ENCODE data around the gene TMEM135. TPM values are rescaled to one million over a fixed set of nuclear protein-coding genes. Genes with fewer than 3 reads are reported as not detected.

TMEM135 gene
- total and polyA plus RNA-seq, 4 donors, result 14.7 to 38.8 (median 20.7) TPM

DNA sequence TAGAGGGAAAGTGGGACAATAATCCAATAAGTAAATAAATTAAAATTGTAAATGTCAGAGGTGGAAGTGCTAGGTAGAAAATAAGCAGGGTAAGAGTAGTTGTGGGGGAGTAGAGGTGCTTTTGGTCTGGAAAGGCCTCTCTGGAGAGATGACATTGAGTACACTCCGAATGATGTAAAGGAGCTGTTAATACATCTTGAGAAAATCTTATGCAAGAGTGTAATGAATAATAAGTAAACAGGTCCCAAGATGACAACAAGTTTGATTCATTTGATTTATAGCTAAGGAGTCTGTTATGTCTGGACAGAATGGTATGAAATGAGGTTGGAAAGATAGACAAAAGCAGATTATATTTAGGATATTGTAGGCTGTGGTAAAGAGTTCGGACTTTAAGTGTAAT lies 87.5 kb downstream of the TMEM135 start:
- DNase-seq (ENCODE audit: low read depth in 4 of 6, low spot score in 6 of 6), result no peak
- WGBS (ENCODE audit: insufficient coverage), result 100% methylated on average over 1 of the region's 2 CpGs
- H3K27me3 ChIP-seq (ENCODE audit: control insufficient read depth, insufficient read depth, low read length), result no peaks in the 10 kb centered on the region
- H3K4me3 ChIP-seq (ENCODE audit: low read depth, low read length), result no peak overlapping the region
- H3K36me3 ChIP-seq (ENCODE audit: control insufficient read depth, insufficient read depth, low read length), result no peaks in the 10 kb centered on the region
- no peak overlapping the region for H3K27ac ChIP-seq (ENCODE audit: low read depth, low read length)
- H3K9me3 ChIP-seq (ENCODE audit: control insufficient read depth, insufficient read depth, low read length), result no peaks in the 10 kb centered on the region
- no peaks in the 10 kb centered on the region for H3K4me1 ChIP-seq (ENCODE audit: control insufficient read depth, insufficient read depth, low read length)

DNA sequence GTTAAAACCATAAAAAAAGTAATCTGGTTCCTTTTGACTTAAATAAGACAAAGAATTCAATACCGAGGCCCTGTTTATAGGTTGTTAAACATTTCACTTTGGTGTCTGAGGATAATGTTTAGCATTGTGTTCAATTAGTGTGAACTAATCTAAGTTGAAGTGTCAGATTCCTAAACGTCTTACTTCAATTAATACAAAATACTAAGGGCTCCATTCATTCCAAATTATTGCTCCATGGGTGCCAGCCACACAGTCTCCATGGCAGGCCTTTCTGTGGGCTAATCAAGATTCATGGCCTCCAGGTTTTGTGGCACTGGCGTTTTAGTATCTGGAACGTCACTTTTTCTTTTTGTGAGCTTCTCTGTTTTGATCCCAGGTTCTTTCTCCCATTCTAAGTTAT lies 89.4 kb downstream of the TMEM135 start:
- H3K36me3 ChIP-seq (ENCODE audit: control insufficient read depth, insufficient read depth, low read length), result no peaks in the 10 kb centered on the region
- WGBS (ENCODE audit: insufficient coverage), result no CpG with 5 or more reads among the region's 4 CpGs
- H3K27me3 ChIP-seq (ENCODE audit: control insufficient read depth, insufficient read depth, low read length), result no peaks in the 10 kb centered on the region
- no peaks in the 10 kb centered on the region for H3K9me3 ChIP-seq (ENCODE audit: control insufficient read depth, insufficient read depth, low read length)
- H3K27ac ChIP-seq (ENCODE audit: low read depth, low read length), result no peak overlapping the region
- H3K4me1 ChIP-seq (ENCODE audit: control insufficient read depth, insufficient read depth, low read length), result no peaks in the 10 kb centered on the region
- no peak overlapping the region for H3K4me3 ChIP-seq (ENCODE audit: low read depth, low read length)
- DNase-seq (ENCODE audit: low read depth in 4 of 6, low spot score in 6 of 6), result peak in 2 of 6 donors; percentile 27 to 37

DNA sequence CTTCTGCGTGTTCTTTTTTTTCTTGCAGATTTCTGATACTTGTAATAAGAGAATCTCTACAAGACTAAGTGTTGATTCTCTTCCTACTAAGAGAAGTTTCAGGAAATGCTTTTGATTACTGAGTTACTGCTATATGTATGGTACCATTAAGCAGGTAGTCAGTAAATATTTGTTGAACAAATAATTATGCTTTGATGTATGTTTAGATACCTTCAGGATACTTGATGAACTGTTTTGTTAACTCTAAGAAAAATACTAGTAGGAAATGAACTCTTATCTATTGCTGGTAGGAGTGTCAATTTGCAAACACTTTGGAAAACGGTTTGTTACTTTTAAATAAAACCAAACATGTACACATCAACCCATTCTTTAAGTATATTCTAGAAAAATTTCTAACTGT lies 90.6 kb downstream of the TMEM135 start:
- H3K27me3 ChIP-seq (ENCODE audit: control insufficient read depth, insufficient read depth, low read length), result no peaks in the 10 kb centered on the region
- no peaks in the 10 kb centered on the region for H3K9me3 ChIP-seq (ENCODE audit: control insufficient read depth, insufficient read depth, low read length)
- H3K27ac ChIP-seq (ENCODE audit: low read depth, low read length), result no peak overlapping the region
- H3K36me3 ChIP-seq (ENCODE audit: control insufficient read depth, insufficient read depth, low read length), result no peaks in the 10 kb centered on the region
- no peak overlapping the region for H3K4me3 ChIP-seq (ENCODE audit: low read depth, low read length)
- no CpG with 5 or more reads among the region's 2 CpGs for WGBS (ENCODE audit: insufficient coverage)
- H3K4me1 ChIP-seq (ENCODE audit: control insufficient read depth, insufficient read depth, low read length), result no peaks in the 10 kb centered on the region
- no peak for DNase-seq (ENCODE audit: low read depth in 4 of 6, low spot score in 6 of 6)

DNA sequence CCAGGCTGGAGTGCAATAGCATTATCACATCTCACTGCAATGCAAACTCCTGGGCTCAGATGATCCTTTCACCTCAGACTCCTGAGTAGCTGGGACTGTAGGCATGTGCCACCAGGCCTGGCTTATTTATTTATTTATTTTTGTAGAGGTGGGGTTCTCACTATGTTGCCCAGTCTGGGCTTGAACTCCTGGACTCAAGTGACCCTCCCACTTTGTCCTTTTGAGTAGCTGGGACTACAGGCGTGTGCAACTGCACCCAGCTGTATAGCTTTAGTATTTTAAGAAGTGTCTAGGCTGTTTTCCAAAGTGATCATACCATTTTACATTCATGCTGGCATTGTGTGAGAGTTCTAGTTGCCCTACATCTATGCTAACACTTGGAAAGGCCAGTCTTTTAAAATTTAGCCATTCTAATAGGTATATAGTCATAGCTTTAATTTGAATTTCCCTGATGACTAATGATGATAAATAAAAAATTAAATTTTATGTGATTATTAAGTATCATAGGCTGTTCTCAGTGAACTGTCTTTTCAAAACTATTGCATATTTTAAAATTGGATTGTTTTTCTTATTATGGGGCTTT lies 96.9 kb downstream of the TMEM135 start:
- no CpG with 5 or more reads among the region's 1 CpG for WGBS (ENCODE audit: insufficient coverage)
- no peak for DNase-seq (ENCODE audit: low read depth in 4 of 6, low spot score in 6 of 6)

DNA sequence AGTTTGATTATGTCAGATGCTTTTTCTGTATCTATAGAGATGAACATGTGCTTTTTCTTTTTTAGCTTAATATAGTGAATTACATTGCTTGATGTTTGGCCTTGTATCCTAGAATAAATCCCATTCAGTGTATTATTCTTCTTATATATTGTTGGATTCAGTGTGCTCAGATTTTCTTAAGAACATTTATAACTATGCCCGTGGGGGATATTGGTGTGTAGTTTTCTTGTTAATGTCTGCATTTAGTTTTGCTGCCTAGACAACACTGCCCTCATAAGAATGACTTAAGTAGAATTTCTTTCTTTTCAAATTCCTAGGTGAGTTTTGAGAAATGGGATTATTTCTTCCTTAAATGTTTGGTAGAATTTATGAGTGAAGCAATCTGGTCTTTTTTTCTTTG lies 98.5 kb downstream of the TMEM135 start:
- Histone ChIP-seq H3K9me3 (ENCODE audit: control insufficient read depth, insufficient read depth, low read length) (no peaks in the 10 kb centered on the region), H3K27ac (ENCODE audit: low read depth, low read length) (no peak overlapping the region), H3K27me3 (ENCODE audit: control insufficient read depth, insufficient read depth, low read length) (no peaks in the 10 kb centered on the region), H3K4me1 (ENCODE audit: control insufficient read depth, insufficient read depth, low read length) (no peaks in the 10 kb centered on the region), H3K36me3 (ENCODE audit: control insufficient read depth, insufficient read depth, low read length) (no peaks in the 10 kb centered on the region), H3K4me3 (ENCODE audit: low read depth, low read length) (no peak overlapping the region)
- no CpG with 5 or more reads among the region's 1 CpG for WGBS (ENCODE audit: insufficient coverage)
- DNase-seq (ENCODE audit: low read depth in 4 of 6, low spot score in 6 of 6), result no peak

More for the DNA sequence above, 96.9 kb downstream of the TMEM135 start:
- no peaks in the 10 kb centered on the region for H3K36me3 ChIP-seq (ENCODE audit: control insufficient read depth, insufficient read depth, low read length)
- H3K27ac ChIP-seq (ENCODE audit: low read depth, low read length), result no peak overlapping the region
- no peaks in the 10 kb centered on the region for H3K9me3 ChIP-seq (ENCODE audit: control insufficient read depth, insufficient read depth, low read length)
- no peaks in the 10 kb centered on the region for H3K27me3 ChIP-seq (ENCODE audit: control insufficient read depth, insufficient read depth, low read length)
- no peak overlapping the region for H3K4me3 ChIP-seq (ENCODE audit: low read depth, low read length)
- no peaks in the 10 kb centered on the region for H3K4me1 ChIP-seq (ENCODE audit: control insufficient read depth, insufficient read depth, low read length)

DNA sequence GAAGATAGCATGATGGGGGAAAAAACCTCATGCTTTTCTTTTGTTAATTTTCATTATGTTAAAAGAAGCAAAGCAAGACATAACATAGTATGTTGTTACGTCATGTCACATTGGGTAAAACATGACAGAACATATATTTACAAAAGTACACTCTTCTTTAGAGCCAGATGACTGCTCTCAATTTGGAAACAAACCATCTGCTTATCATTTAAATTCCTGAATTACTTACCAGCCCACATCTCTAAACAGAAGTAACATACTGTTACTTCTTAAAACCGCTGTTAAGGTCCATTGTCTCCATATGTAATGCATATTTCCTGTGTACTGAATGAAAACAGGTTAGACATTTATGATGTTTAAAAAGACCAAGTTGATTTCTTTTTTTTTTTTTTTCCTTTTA lies 100.0 kb downstream of the TMEM135 start:
- no CpG with 5 or more reads among the region's 2 CpGs for WGBS (ENCODE audit: insufficient coverage)
- no peak overlapping the region for H3K4me3 ChIP-seq (ENCODE audit: low read depth, low read length)
- no peaks in the 10 kb centered on the region for H3K27me3 ChIP-seq (ENCODE audit: control insufficient read depth, insufficient read depth, low read length)
- peak in 1 of 6 donors; percentile 47 for DNase-seq (ENCODE audit: low read depth in 4 of 6, low spot score in 6 of 6)
- no peak overlapping the region for H3K27ac ChIP-seq (ENCODE audit: low read depth, low read length)
- no peaks in the 10 kb centered on the region for H3K4me1 ChIP-seq (ENCODE audit: control insufficient read depth, insufficient read depth, low read length)
- H3K9me3 ChIP-seq (ENCODE audit: control insufficient read depth, insufficient read depth, low read length), result no peaks in the 10 kb centered on the region
- no peaks in the 10 kb centered on the region for H3K36me3 ChIP-seq (ENCODE audit: control insufficient read depth, insufficient read depth, low read length)

DNA sequence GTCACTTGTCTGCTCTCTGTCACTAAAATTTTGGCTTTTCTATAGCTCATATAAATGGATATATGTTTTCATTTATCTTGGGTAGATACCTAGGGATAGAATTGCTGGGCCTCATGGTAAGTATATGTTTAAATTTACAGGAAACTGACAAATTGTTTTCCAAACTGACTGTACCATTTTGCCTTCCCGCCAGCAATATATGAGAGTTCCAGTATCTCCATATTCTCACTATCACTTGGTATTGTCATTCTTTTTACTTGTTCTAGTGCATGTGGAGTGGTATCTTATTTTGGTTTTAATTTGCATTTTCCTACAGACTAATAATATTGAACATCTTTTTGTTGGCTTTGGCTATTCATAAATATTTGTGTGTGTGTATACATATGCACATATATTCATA lies 101.7 kb downstream of the TMEM135 start:
- no peak for DNase-seq (ENCODE audit: low read depth in 4 of 6, low spot score in 6 of 6)
- no peaks in the 10 kb centered on the region for H3K4me1 ChIP-seq (ENCODE audit: control insufficient read depth, insufficient read depth, low read length)
- no peaks in the 10 kb centered on the region for H3K27me3 ChIP-seq (ENCODE audit: control insufficient read depth, insufficient read depth, low read length)
- no peaks in the 10 kb centered on the region for H3K9me3 ChIP-seq (ENCODE audit: control insufficient read depth, insufficient read depth, low read length)
- H3K27ac ChIP-seq (ENCODE audit: low read depth, low read length), result no peak overlapping the region
- H3K4me3 ChIP-seq (ENCODE audit: low read depth, low read length), result no peak overlapping the region
- no peaks in the 10 kb centered on the region for H3K36me3 ChIP-seq (ENCODE audit: control insufficient read depth, insufficient read depth, low read length)
- no CpG with 5 or more reads among the region's 1 CpG for WGBS (ENCODE audit: insufficient coverage)

DNA sequence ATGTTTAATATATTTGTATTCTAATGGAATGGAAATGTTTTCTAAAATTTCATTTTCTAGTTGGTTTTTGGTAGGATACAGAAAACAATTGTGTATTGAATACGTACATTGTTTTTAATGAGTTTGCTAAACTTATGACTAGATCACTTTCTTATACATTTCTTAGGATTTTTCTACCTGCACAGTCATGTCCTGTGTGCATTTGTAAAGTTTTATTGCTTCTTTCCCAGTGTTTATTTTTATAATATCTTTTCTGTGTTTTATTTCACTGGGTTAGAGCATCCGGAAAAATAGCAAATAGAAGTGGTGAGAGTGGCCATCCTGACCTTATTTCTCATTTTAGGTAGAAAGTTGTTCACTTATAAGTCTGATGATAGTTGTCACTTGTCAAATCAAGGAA lies 103.6 kb downstream of the TMEM135 start:
- DNase-seq (ENCODE audit: low read depth in 4 of 6, low spot score in 6 of 6), result no peak
- H3K4me1 ChIP-seq (ENCODE audit: control insufficient read depth, insufficient read depth, low read length), result no peaks in the 10 kb centered on the region
- no peak overlapping the region for H3K4me3 ChIP-seq (ENCODE audit: low read depth, low read length)
- no peaks in the 10 kb centered on the region for H3K9me3 ChIP-seq (ENCODE audit: control insufficient read depth, insufficient read depth, low read length)
- H3K36me3 ChIP-seq (ENCODE audit: control insufficient read depth, insufficient read depth, low read length), result no peaks in the 10 kb centered on the region
- no peaks in the 10 kb centered on the region for H3K27me3 ChIP-seq (ENCODE audit: control insufficient read depth, insufficient read depth, low read length)
- no peak overlapping the region for H3K27ac ChIP-seq (ENCODE audit: low read depth, low read length)
- no CpG with 5 or more reads among the region's 2 CpGs for WGBS (ENCODE audit: insufficient coverage)

DNA sequence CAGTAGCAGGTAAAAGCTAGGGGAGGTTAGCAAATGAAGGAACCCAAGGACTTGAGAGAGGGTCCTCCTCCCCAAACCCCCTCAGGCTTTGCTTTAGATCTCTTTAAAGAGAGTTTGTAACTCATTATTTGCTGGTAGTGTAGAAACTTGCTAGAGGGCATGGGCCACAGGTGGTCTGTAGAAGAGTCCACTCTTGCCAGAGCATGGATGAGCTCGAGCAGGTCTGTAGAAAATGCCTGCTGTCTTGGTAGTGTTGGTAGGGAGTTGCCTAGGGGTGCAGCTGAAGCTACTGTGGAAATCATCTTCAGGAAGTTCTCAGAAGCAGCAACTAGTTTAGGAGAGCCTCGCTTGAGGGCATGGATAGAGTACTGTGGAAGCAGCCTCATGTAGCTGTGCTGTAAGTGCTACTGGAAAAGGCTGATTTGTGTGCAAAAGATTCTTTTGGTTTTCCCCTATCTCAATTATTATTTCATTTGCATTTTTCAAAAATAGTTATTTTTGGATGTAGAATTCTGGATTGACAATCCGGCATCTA lies 104.3 kb downstream of the TMEM135 start:
- H3K4me1 ChIP-seq (ENCODE audit: control insufficient read depth, insufficient read depth, low read length), result no peaks in the 10 kb centered on the region
- H3K9me3 ChIP-seq (ENCODE audit: control insufficient read depth, insufficient read depth, low read length), result no peaks in the 10 kb centered on the region
- H3K4me3 ChIP-seq (ENCODE audit: low read depth, low read length), result no peak overlapping the region
- WGBS (ENCODE audit: insufficient coverage), result 92% methylated on average over 1 of the region's 3 CpGs
- DNase-seq (ENCODE audit: low read depth in 4 of 6, low spot score in 6 of 6), result no peak
- H3K27me3 ChIP-seq (ENCODE audit: control insufficient read depth, insufficient read depth, low read length), result no peaks in the 10 kb centered on the region
- H3K27ac ChIP-seq (ENCODE audit: low read depth, low read length), result no peak overlapping the region
- H3K36me3 ChIP-seq (ENCODE audit: control insufficient read depth, insufficient read depth, low read length), result no peaks in the 10 kb centered on the region

DNA sequence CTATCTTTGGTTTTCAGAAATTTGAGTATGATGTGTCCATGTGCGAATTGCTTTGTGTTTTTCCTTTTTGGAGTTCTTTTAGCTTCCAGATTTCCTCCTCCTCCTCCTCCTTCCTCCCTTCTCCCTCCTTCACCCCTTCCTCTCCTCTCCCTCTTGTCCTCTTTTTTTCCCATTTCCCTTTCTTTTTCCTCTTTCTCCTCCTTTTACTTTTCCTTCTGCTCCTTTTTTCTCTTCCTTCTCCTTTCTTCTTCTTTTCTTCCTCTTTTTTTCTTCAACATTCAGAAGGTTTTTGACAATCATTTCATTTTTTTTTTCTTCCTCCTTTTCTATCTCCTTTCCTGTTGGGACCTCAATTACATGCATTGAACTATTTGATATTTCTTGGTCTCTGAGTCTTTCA lies 104.9 kb downstream of the TMEM135 start:
- Histone ChIP-seq H3K9me3 (ENCODE audit: control insufficient read depth, insufficient read depth, low read length) (no peaks in the 10 kb centered on the region), H3K4me3 (ENCODE audit: low read depth, low read length) (no peak overlapping the region), H3K36me3 (ENCODE audit: control insufficient read depth, insufficient read depth, low read length) (no peaks in the 10 kb centered on the region), H3K27me3 (ENCODE audit: control insufficient read depth, insufficient read depth, low read length) (no peaks in the 10 kb centered on the region), H3K27ac (ENCODE audit: low read depth, low read length) (no peak overlapping the region), H3K4me1 (ENCODE audit: control insufficient read depth, insufficient read depth, low read length) (no peaks in the 10 kb centered on the region)
- no peak for DNase-seq (ENCODE audit: low read depth in 4 of 6, low spot score in 6 of 6)
- WGBS (ENCODE audit: insufficient coverage), result no CpG with 5 or more reads among the region's 1 CpG

Measured in spinal cord (tissue), 10 donors.